NOMO-1 (cell line): Measurements from ENCODE around the gene STYK1.
"Not testable (repeated sequence)": the region's sequence is repeated elsewhere in the genome, so short reads cannot be mapped to it uniquely, and the experiment has no call there.

ENCODE experiments used
- DNase-seq, 2 experiments: peaks; one replicate each; lab custom pipeline; 2025; ENCODE audit not compliant: unreplicated experiment in 2 of 2; lab: John Stamatoyannopoulos, UW

STYK1 gene

GRCh38 chr12:10690906-10691305 lies 17.1 kb upstream of the STYK1 start:
- DNase-seq: no peak

- no peak for DNase-seq
Observed at GRCh38 chr12:10689146-10689545, 15.3 kb upstream of the STYK1 start.

- no peak for DNase-seq
Observed at GRCh38 chr12:10688042-10688441, 14.2 kb upstream of the STYK1 start.

- no peak for DNase-seq
Observed at GRCh38 chr12:10672231-10672868, 1.5 kb downstream of the STYK1 start.

- no peak for DNase-seq
Observed at GRCh38 chr12:10669533-10669932, 4.3 kb downstream of the STYK1 start.

- no peak for DNase-seq
Observed at GRCh38 chr12:10668526-10668925, 5.3 kb downstream of the STYK1 start.

GRCh38 chr12:10667581-10667980 lies 6.3 kb downstream of the STYK1 start:
- no peak for DNase-seq

- no peak for DNase-seq
Observed at GRCh38 chr12:10664499-10664898, 9.4 kb downstream of the STYK1 start.

- DNase-seq: no peak
Observed at GRCh38 chr12:10663869-10664268, 10.0 kb downstream of the STYK1 start.

GRCh38 chr12:10661338-10661737 lies 12.5 kb downstream of the STYK1 start:
- DNase-seq: no peak

GRCh38 chr12:10654003-10654402 lies 19.8 kb downstream of the STYK1 start:
- no peak for DNase-seq

GRCh38 chr12:10652192-10652591 lies 21.7 kb downstream of the STYK1 start:
- no peak for DNase-seq

- DNase-seq: not testable (repeated sequence)
Observed at GRCh38 chr12:10646576-10646975, 27.3 kb downstream of the STYK1 start.

GRCh38 chr12:10645910-10646309 lies 27.9 kb downstream of the STYK1 start:
- DNase-seq: no peak

GRCh38 chr12:10641735-10642500 lies 31.9 kb downstream of the STYK1 start:
- DNase-seq: no peak

GRCh38 chr12:10638728-10639127 lies 35.1 kb downstream of the STYK1 start:
- no peak for DNase-seq

- DNase-seq: no peak
Observed at GRCh38 chr12:10636611-10637010, 37.2 kb downstream of the STYK1 start.

- DNase-seq: no peak
Observed at GRCh38 chr12:10636124-10636523, 37.7 kb downstream of the STYK1 start.

- DNase-seq: no peak
Observed at GRCh38 chr12:10635306-10635705, 38.5 kb downstream of the STYK1 start.

GRCh38 chr12:10634427-10634826 lies 39.4 kb downstream of the STYK1 start:
- DNase-seq: no peak

- no peak for DNase-seq
Observed at GRCh38 chr12:10633541-10633940, 40.3 kb downstream of the STYK1 start.

- no peak for DNase-seq
Observed at GRCh38 chr12:10632226-10632625, 41.6 kb downstream of the STYK1 start.
